Middle frontal gyrus (tissue), 1 donor: ENCODE data around the gene RAB7B.
A peak's percentile ranks its signal among the peaks of the same experiment; 100 is the strongest.

Experiments
- DNase-seq: peaks from one replicate; pipeline ENCODE4 v3.0.0-alpha.2; 2015; ENCODE audit warnings: low spot score; ENCODE audit errors: extremely low spot score

RAB7B gene

DNA sequence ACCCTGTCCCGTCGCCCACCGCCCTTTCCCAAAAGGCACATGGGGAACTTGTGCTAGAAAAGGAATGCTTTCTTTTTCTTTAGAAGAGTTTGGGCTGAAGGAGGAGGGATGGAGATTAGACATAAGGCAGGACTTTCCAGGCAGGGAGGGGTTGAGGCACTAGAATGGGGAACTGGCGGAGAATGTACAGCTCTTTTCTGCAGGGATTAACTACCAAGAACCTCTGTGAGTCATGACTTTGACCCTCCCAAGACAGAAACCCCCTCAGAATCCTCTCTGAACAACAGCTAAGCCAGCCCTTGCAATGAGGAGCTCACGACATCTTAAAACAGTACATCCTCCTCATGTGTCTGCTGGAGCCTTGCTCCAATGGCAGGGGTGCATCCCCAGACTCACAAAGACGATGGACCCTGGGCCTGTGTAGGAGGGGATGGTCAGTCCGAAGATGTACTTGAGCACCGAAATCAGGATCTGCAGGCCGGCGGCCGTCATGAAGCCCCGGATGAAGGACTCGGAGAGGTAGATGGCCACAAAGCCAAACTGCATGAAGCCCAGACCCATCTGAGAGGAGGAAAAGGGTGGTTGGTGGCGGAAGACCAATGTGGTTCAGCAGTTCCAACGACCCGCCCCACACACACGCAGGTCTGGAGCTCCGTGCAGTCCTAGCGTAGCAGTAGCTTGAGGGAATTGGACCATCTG, 73.5 kb downstream of the RAB7B start:
- no peak for DNase-seq

DNA sequence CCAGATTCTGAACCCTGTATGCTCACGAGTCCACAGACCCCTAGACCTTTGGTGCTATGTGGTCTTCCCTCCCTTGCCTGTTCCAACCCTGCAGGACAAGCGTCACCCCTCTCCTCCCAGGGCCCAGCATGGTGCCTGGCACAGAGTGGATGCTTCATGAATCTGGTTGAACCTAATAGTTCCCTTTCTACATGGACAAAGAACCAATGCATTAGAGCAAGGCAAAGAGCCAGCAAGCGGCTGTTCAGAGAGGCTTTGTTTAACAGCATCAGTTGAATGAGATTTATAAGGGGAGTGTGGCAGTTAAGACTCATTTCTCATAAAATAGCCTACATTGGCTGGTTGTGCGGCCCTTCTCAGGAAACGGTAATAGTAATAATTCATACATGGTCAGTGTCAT, 74.9 kb downstream of the RAB7B start:
- peak; percentile 69 for DNase-seq

DNA sequence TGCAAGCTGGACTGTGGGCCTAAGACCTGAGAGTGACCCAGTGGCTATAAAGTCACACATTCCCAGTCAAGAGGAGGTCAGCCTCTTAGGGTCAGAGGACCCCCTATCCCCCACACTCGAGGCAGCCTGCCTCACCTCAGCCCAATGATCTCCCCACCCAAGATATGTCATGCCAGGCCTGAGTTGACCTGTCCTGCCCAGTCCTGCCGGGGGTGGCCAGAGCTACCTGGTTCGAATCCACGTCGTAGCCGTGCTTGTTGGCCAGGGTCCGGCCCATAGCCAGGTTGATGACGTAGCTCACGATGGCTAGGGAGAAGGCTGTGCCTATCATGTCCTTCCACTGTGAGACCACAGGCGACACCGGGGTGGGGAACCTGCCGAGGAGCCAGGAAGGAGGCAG, 75.5 kb downstream of the RAB7B start:
- DNase-seq: no peak

DNA sequence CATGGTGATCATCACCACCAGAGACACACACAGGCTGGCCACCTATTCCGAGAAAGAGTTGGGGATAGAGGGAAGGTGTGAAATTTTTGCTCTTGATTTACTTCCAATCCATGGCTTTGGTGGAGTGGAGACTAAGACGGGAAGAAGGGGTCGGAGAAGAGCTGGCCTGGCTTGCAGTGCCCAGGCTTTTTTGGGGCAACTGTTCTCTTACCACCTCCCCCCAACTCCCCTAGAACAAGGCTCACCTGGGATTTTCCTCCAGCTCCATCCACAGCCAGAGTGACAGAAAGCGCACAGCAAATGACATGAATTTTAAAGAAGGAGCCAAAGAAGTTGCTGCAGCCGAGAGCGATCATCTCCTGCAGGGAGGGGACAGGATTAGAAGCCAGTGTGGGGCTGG, 75.9 kb downstream of the RAB7B start:
- DNase-seq: no peak
